HUDEP-2 (cell line): Measurements from ENCODE around the gene GLB1L3.
"Not testable (repeated sequence)": the region's sequence is repeated elsewhere in the genome, so short reads cannot be mapped to it uniquely, and the experiment has no call there.

Source experiments
- DNase-seq, 76 experiments: peaks; one replicate each; lab custom pipeline; 2025; ENCODE audit not compliant: unreplicated experiment in 76 of 76; lab: John Stamatoyannopoulos, UW

GLB1L3 gene

GRCh38 chr11:134294664-134295063 is 18.5 kb downstream of the GLB1L3 start:
- DNase-seq: no peak

GRCh38 chr11:134312223-134312622 is 36.0 kb downstream of the GLB1L3 start:
- no peak for DNase-seq

- DNase-seq: no peak
Measured at GRCh38 chr11:134312807-134313206, 36.6 kb downstream of the GLB1L3 start.

- DNase-seq: no peak
Measured at GRCh38 chr11:134313379-134313778, 37.2 kb downstream of the GLB1L3 start.

GRCh38 chr11:134313821-134314607 is 37.8 kb downstream of the GLB1L3 start:
- no peak for DNase-seq

GRCh38 chr11:134317103-134317502 is 40.9 kb downstream of the GLB1L3 start:
- no peak for DNase-seq

GRCh38 chr11:134321373-134321772 is 45.2 kb downstream of the GLB1L3 start:
- DNase-seq: not testable (repeated sequence)

GRCh38 chr11:134322553-134322952 is 46.4 kb downstream of the GLB1L3 start:
- no peak for DNase-seq

- peak in 2 of 76 experiments; percentile 3 to 20 for DNase-seq
Measured at GRCh38 chr11:134328433-134328832, 52.3 kb downstream of the GLB1L3 start.

GRCh38 chr11:134330611-134331353 is 54.6 kb downstream of the GLB1L3 start:
- no peak for DNase-seq

- DNase-seq: peak in 68 of 76 experiments; percentile 3 to 85 (median 63)
Measured at GRCh38 chr11:134331354-134332188, 55.4 kb downstream of the GLB1L3 start, which contains the start of gene GLB1L2. TSS of gene GLB1L2 (plus strand) at chr11:134331988. CDS start at chr11:134332062, 74 bp downstream.

- DNase-seq: peak in 9 of 76 experiments; percentile 2 to 33 (median 23)
Measured at GRCh38 chr11:134332189-134332631, 56.0 kb downstream of the GLB1L3 start.

- no peak for DNase-seq
Measured at GRCh38 chr11:134332782-134333181, 56.6 kb downstream of the GLB1L3 start.

- no peak for DNase-seq
Measured at GRCh38 chr11:134333312-134333711, 57.1 kb downstream of the GLB1L3 start.

GRCh38 chr11:134333946-134334345 is 57.8 kb downstream of the GLB1L3 start:
- DNase-seq: no peak

GRCh38 chr11:134334796-134335571 is 58.8 kb downstream of the GLB1L3 start:
- DNase-seq: no peak

- no peak for DNase-seq
Measured at GRCh38 chr11:134337051-134337450, 60.9 kb downstream of the GLB1L3 start.

- DNase-seq: no peak
Measured at GRCh38 chr11:134338068-134338467, 61.9 kb downstream of the GLB1L3 start.

GRCh38 chr11:134338654-134339053 is 62.5 kb downstream of the GLB1L3 start:
- no peak for DNase-seq

- no peak for DNase-seq
Measured at GRCh38 chr11:134339756-134340155, 63.6 kb downstream of the GLB1L3 start.
